Peyer's patch (tissue), 4 donors: ENCODE measurements around the gene GPR137. TPM values are rescaled to one million over a fixed set of nuclear protein-coding genes. Genes with fewer than 3 reads are reported as not detected.

ENCODE experiments used
- DNase-seq, 3 donors: peaks; one replicate each; pipeline ENCODE4 v3.0.0-alpha.2; 2017 to 2019
- H3K27ac ChIP-seq, 4 donors: fragments of 200-600 bp; sonication (generic); one replicate each; pipeline ENCODE4 v1.5.1; 2016 to 2019
- H3K27me3 ChIP-seq, 2 donors: fragments of 200-600 bp; sonication (generic); one replicate each; pipeline ENCODE4 v1.5.1; 2019
- H3K36me3 ChIP-seq, 3 donors: fragments of 200-600 bp; sonication (generic); one replicate each; pipeline ENCODE4 v1.5.1; 2016 to 2019
- H3K4me1 ChIP-seq, 4 donors: fragments of 200-600 bp; sonication (generic); one replicate each; pipeline ENCODE4 v1.5.1; 2016 to 2019
- H3K4me3 ChIP-seq, 4 donors: fragments of 200-600 bp; sonication (generic); 1 replicate in 3 of 4; 2 replicates in 1 of 4; pipeline ENCODE4 v1.5.1; 2016 to 2019; ENCODE audit warnings: mild to moderate bottlenecking in 1 of 4
- H3K9me3 ChIP-seq, 4 donors: fragments of 200-600 bp; sonication (generic); one replicate each; pipeline ENCODE4 v1.5.1; 2016 to 2019; ENCODE audit warnings: mild to moderate bottlenecking in 1 of 4
- POLR2A ChIP-seq, 2 donors: fragments of 450-650 bp; IDR thresholded peaks; one replicate each; pipeline ENCODE4 v1.5.1; 2017; ENCODE audit warnings: antibody characterized with exemption in 2 of 2, mild to moderate bottlenecking in 2 of 2, moderate library complexity in 2 of 2
- total RNA-seq, 4 donors: library from RNA; depleted of rRNA; stranded (reverse); fragments of >200 nt; gene quantifications; one replicate each; pipeline ENCODE4 v1.1.0, GENCODE V29; 2016
- TF ChIP-seq, protein P1 (sequence below), 6 experiments: fragments of 450-650 bp in 4 of 6; fragments of 200-600 bp in 2 of 6; sonication (generic) in 1 of 6; IDR thresholded peaks; one replicate each; pipeline ENCODE4 v1.5.1; 2017 to 2019; ENCODE audit warnings: antibody characterized with exemption in 6 of 6, mild to moderate bottlenecking in 3 of 6, moderate library complexity in 1 of 6

The GPR137 gene
- total RNA-seq, 4 donors from 2014 or later, result 5.8 to 49.7 (median 26.3) TPM

DNA sequence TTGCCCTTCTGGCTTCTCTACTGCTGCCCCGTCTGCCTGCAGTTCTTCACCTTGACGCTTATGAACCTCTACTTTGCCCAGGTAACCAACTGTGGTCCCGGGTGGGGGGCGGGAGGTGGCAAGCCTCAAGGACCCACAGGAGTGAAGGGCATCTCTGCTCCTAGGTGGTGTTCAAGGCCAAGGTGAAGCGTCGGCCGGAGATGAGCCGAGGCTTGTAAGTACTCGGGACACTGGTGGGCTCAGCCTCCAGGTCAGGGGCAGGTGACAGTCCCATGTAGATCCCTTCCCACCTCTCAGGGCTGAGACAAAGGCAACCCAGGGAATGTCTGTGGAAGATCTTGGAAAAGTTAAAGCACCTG is 1.1 kb downstream of the GPR137 start:
- Histone ChIP-seq H3K4me3 (no peak overlapping the region), H3K4me1 (peaks cover 3 to 31% (median 16%) of the 10 kb centered on the region in 4 donors), H3K9me3 (no peaks in the 10 kb centered on the region), H3K27ac (no peak overlapping the region), H3K27me3 (peaks cover 0 to 13% of the 10 kb centered on the region in 2 donors), H3K36me3 (peaks cover 0 to 3% (median 0%) of the 10 kb centered on the region in 3 donors)
- DNase-seq, result no peak
- no peak for TF ChIP-seq POLR2A (IDR thresholded peaks at IDR 0.05)
- TF ChIP-seq, protein P1, sequence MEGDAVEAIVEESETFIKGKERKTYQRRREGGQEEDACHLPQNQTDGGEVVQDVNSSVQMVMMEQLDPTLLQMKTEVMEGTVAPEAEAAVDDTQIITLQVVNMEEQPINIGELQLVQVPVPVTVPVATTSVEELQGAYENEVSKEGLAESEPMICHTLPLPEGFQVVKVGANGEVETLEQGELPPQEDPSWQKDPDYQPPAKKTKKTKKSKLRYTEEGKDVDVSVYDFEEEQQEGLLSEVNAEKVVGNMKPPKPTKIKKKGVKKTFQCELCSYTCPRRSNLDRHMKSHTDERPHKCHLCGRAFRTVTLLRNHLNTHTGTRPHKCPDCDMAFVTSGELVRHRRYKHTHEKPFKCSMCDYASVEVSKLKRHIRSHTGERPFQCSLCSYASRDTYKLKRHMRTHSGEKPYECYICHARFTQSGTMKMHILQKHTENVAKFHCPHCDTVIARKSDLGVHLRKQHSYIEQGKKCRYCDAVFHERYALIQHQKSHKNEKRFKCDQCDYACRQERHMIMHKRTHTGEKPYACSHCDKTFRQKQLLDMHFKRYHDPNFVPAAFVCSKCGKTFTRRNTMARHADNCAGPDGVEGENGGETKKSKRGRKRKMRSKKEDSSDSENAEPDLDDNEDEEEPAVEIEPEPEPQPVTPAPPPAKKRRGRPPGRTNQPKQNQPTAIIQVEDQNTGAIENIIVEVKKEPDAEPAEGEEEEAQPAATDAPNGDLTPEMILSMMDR (IDR thresholded peaks at IDR 0.05), result no peak

DNA sequence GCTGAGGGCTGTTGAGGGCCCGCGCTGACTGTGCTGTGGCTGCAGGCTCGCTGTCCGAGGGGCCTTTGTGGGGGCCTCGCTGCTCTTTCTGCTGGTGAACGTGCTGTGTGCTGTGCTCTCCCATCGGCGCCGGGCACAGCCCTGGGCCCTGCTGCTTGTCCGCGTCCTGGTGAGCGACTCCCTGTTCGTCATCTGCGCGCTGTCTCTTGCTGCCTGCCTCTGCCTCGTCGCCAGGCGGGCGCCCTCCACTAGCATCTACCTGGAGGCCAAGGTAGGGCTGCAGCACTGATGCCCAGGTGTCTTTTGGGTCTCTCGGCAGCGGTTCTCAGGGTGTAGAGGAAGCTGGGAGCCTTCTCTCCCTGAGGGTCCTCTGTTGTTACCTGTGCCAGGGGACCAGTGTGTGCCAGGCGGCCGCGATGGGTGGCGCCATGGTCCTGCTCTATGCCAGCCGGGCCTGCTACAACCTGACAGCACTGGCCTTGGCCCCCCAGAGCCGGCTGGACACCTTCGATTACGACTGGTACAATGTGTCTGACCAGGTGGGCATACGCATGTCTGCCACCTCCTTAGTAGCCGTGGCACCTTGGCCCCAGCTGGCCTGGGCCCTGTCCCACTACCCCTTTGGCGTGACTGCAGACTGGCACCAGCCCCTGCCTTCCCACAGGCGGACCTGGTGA is 2.2 kb downstream of the GPR137 start:
- H3K4me1 ChIP-seq, result peaks cover 3 to 41% (median 23%) of the 10 kb centered on the region in 4 donors
- no peak overlapping the region for H3K4me3 ChIP-seq
- H3K27ac ChIP-seq, result no peak overlapping the region
- DNase-seq, result peak in 1 of 3 donors; percentile 44
- no peak for TF ChIP-seq POLR2A (IDR thresholded peaks at IDR 0.05)
- TF ChIP-seq, protein P1 (IDR thresholded peaks at IDR 0.05), result no peak
- H3K36me3 ChIP-seq, result no peaks in the 10 kb centered on the region
- peaks cover 0 to 23% of the 10 kb centered on the region in 2 donors for H3K27me3 ChIP-seq
- H3K9me3 ChIP-seq, result no peaks in the 10 kb centered on the region

DNA sequence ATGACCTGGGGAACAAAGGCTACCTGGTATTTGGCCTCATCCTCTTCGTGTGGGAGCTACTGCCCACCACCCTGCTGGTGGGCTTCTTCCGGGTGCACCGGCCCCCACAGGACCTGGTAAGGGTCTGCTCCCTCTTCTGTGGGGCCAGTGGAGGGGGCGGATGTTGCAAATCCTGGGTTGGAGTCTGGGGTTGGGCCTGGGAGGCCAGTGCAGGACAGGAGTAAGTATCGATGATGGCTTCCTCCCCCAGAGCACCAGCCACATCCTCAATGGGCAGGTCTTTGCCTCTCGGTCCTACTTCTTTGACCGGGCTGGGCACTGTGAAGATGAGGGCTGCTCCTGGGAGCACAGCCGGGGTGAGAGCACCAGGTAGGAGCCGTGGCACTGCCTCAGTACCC is 2.7 kb downstream of the GPR137 start:
- no peak for DNase-seq
- H3K27ac ChIP-seq, result no peak overlapping the region
- no peak overlapping the region for H3K4me3 ChIP-seq
- H3K4me1 ChIP-seq, result peaks cover 2 to 36% (median 23%) of the 10 kb centered on the region in 4 donors
- no peaks in the 10 kb centered on the region for H3K9me3 ChIP-seq
- H3K36me3 ChIP-seq, result no peaks in the 10 kb centered on the region
- TF ChIP-seq POLR2A (IDR thresholded peaks at IDR 0.05), result no peak
- TF ChIP-seq, protein P1 (IDR thresholded peaks at IDR 0.05), result no peak
- peaks cover 0 to 27% of the 10 kb centered on the region in 2 donors for H3K27me3 ChIP-seq

GRCh38 chr11:64289002-64289564 is 3.4 kb downstream of the GPR137 start:
- Histone ChIP-seq H3K36me3 (no peaks in the 10 kb centered on the region), H3K4me1 (peaks cover 0 to 28% (median 18%) of the 10 kb centered on the region in 4 donors), H3K9me3 (no peaks in the 10 kb centered on the region), H3K4me3 (no peak overlapping the region), H3K27ac (no peak overlapping the region), H3K27me3 (peaks cover 0 to 30% of the 10 kb centered on the region in 2 donors)
- no peak for DNase-seq
- no peak for TF ChIP-seq POLR2A (IDR thresholded peaks at IDR 0.05)
- TF ChIP-seq, protein P1 (IDR thresholded peaks at IDR 0.05), result no peak

DNA sequence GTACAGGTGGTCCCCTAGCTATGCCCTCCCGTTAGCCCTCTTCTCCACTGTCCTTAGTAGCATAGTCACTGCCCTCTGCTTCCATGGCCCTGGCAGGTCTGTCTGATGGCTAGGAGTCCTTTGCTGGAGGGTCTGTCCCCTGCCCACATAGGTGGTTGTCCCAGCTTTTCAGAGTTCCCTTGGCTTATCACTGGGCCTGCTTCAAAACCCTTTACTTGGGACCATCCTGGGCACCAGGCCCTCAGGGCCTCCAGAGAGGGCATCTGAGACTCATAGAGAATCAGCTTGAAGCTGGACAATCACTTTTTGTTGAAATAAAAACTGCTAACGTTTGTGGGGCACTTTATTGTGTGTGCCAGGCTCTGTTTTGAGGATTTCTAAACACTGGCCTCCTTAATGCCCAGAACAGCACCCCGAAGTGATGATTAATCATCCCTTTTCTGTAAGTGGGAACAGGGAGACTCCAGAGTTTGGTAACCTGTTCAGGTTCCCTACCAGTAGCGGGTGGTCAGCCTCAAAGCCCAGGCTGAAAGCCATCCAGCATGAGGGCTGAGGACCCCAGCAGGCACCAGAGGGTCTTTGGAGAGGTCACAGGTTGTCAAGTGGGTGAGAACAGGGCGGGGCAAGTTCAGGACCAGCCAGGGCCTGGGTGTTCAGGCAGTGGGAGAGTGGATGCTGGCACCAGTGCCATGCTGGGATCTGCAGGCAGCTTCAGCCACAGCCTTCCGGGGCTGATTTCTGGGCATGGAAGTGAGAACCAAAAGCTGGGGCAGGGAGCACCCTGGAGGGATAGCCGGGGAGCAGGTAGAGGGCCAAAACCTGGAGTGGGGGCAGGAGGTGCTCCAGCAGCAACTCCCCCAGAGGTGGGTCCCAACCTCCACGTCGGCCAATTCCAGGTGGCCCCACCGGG is 5.0 kb downstream of the GPR137 start:
- TF ChIP-seq, protein P1 (IDR thresholded peaks at IDR 0.05), result no peak
- Histone ChIP-seq H3K27me3 (peaks cover 0 to 35% of the 10 kb centered on the region in 2 donors), H3K4me3 (no peak overlapping the region)

More for the DNA sequence above, 5.0 kb downstream of the GPR137 start:
- Histone ChIP-seq H3K4me1 (peaks cover 0 to 27% (median 16%) of the 10 kb centered on the region in 4 donors), H3K27ac (no peak overlapping the region), H3K36me3 (no peaks in the 10 kb centered on the region), H3K9me3 (no peaks in the 10 kb centered on the region)
- DNase-seq, result peak in 1 of 3 donors; percentile 45
